LHCN-M2 (cell line): ENCODE results near the gene CHST13. TPM values are rescaled to one million over a fixed set of nuclear protein-coding genes. Genes with fewer than 3 reads are reported as not detected.

Experiments
- DNase-seq: peaks from one replicate; pipeline ENCODE4 v3.0.0-alpha.2; 2012; ENCODE audit warnings: low read depth
- total RNA-seq: library from RNA; depleted of rRNA; stranded (reverse); fragments of >200 nt; gene quantifications from 2 replicates; pipeline ENCODE4 v1.2.3, GENCODE V29; 2014

The CHST13 gene
- total RNA-seq, 1 experiment from 2014 or later: not detected

- DNase-seq: no peak
Observed at GRCh38 chr3:126487151-126487771, 36.7 kb upstream of the CHST13 start.

DNA sequence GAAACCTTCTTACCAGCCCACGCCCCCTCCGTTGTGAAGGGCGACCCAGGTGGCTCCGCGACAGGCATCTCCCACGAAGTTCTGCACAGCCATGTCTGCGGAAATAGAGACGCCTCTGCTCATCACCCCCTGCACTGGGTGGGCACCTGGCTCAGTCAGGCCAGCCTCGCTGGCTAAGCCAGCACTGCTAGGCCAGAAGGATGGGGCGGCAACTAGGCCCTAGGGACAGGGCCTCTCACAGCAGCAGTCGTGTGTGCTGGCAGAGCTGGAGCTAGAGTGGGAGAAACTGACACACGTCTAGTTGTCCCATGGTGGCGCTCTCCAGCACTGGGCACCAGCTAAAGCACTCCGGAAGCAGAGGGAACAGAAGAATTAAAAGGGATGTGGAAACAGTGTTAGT lies 35.8 kb upstream of the CHST13 start:
- no peak for DNase-seq

DNA sequence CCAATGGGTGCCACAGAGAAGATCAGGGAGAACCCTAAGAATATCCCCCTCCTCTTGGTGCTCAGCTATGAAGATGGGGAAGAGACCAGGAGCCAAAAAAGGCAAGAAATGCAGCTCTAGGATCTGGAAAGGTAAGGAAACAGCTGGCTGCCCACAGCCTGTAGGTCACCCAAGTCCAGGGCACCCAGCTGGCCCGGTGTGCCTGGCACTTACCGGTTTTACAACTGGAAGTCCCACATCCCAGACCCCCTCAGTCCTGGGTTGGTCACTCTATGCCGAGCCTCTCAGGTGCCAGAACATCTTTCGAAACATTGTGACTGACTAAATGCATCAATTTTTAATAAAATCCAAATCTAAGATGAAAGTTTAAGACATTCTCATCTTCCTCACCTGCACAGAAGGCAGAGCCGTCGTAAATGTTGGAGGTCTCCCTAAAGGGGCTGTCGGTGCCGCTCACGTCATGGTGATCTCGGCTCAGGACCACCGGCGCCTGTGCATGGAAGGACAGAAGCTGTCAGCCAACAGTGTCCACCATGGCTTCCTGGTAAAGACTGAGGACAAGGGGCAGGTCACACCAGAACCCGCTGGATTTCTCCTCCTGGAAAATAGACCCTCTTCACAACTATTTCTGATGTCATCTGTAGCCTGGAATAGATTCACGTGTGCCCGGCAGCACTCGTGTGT lies 34.9 kb upstream of the CHST13 start:
- no peak for DNase-seq

DNA sequence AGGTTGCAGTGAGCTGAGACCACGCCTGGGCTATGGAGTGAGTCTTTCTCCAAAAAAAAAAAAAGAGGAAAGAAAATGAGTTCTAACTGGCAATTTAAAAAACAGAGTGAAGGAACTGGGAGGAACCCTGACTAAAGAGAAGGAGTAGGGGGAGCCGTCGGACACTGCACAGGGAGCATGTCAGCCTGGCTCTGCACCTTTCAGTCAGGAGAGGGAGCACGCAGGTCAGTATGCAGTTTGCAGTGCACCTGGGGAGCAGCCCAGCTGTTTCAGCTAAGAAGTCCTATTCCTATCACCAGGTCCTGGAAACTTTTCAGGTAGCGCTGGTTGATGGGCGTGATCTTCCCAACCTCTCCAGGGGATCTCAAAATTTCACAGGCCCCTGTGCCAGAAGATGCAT lies 33.3 kb upstream of the CHST13 start:
- no peak for DNase-seq

DNA sequence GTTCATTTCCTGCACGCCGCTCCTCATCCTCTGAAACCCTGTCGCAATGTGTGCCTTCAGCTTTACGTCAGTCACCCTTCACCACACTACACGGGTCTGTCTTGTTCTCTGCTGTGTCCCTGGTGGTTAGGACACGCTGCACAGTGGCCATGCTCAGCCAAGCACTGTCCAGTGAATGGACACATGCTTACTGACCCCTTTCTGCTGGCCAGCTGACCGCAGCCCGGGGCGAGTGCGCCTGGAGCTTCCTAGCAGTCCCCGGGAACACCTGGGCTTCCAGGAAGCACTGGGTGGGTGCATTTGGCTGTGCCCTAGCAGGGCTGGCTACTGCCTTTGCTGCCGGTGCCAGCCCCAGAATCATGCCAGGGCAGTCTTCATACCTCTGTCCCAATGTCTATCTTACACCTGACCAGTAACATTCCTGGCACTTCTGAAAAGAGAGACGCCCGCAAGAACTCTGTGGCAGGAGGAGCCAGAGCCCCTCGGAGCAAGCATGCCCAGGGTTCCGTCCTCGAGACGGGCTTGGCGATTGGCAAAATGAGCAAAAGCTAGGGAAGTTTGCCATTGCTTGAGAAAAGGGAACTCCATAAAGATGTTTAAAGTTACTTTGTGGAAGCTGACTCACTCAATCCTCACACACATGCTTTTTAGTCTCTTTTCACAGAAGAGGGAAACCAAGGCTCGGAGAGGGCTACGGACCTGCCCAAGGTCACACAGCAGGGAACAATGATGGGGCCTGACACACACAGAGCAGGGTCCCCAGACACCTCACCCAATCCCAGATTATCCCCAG lies 32.5 kb upstream of the CHST13 start:
- no peak for DNase-seq

DNA sequence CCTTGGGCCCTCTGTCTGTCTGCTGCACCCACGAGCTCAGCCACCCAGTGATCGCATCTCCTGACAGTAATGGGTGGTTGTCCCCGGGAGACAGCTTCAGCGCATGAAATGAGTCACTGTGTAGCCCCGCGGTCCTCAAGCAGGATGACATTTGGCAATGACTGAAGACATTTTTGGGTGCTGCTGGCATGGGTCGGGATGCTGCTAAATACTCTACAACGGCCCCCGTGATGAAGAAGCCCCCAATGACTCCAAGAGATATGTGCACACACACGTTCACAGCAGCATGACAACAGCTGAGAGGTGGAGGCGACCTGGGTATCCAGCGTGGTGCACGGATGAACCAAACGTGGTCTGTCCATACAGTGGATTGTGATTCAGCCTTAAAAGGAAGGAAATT lies 30.9 kb upstream of the CHST13 start:
- DNase-seq: no peak

DNA sequence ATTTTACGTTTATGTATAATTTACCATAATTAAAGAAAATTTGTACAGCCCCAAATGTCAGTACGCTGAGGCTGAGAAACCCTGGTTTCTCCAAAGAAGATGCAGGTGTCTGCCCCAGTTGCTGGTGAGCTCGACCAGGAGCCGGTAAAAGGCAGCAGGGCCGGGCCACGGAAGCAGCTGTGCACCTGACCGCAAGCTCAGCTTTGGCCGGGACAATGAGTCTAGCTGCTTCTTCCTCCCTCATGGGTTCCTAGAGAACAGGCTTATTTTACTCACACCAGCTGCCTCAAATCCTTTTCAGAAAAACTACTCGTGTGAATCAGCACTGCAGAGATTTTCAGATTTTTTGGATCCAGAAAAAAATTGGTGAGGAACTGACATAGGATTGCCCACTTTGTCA lies 30.2 kb upstream of the CHST13 start:
- DNase-seq: peak; percentile 72

DNA sequence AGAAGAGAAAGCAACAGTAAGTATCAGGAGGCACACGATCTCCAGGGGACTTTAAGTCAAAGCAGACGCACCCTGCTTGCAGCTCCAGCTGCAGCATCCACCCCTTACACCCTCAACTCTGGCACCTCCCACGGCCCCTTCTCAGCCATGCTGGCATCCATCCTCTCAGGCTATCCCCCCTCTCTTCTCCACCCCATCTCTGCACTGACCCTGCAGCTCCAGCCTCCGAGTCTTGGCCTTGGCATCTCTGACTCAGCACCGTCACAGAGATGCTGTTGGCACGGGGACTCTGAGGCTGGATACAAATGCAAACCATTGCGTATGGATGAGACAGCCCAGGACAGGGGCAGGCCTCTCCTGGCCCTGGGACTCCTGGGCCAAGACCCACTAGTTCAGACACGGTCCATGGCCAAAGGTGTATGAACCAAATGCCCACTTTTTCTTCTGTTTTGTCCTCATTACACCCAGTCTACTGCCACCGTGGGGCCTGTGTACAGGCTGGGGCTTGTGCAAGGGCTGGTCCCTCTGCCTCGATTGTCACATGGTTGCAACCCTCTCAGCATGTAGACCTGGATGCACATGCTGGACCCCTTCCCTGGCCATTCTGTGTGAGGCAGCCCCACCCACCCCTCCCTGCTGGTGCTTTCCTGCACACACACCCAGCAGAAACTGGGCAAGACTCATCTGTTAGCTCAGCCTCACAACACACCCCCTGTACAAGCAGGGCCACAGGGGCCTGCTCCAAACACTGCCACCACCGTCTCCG lies 29.6 kb upstream of the CHST13 start:
- DNase-seq: peak; percentile 24

DNA sequence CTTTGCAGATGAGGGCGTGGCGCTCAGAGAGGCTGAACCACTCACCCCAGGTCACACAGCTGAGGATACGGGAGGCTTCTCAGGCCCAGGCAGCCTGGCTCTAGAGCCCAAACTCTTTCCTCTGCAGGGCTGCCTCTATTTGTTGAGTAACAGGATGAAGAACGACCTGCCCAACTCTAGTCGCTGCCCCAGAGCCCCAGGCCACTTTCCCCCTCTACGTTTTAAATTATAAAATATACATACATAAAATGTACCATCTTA lies 29.1 kb upstream of the CHST13 start:
- no peak for DNase-seq

GRCh38 chr3:126495786-126496185 lies 28.2 kb upstream of the CHST13 start:
- no peak for DNase-seq

DNA sequence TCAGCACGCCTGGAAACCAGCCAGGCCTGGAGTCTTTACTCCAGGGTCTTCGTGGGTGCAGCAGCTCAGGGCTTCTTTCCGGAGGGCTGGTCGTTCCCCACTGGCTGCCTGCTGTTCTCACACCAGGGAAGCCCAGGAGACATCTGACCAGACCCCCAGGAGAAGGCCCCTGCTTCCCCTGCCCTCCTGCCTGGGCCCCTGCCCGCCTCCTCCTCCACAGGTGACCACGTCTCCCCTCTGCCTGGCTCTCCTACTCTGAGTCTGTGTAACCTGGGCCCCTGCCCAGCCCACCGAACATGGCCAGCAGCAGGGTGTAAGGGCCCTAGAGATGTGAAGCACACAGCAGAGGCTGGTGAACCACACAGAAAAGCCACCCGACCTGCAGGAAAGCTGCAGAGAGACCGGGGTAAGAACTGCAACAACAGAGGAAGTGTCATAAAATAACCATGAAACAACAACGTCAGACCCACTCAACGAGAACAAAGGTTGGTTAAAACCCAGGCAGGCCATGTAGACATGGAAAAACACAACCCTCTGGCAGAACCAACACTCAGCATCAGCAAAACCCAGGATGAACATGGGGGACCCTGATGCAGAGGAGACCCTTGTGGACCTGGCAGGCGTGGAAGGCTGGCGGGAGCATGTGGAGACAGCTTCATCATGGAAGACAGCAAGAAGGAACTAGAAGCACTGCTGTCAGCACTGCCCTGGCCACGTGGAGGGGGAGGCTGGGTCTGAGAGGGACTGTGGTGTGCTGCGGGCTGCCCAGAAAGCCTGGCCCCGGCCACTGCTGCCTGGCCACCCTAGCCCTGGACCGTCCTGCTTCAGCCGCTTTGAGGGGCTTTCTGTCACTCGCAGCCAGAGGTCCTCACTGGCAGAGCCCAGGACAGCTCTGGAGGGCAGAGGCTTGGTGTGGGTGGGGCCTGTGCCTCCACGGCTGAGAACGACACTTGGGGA lies 26.8 kb upstream of the CHST13 start:
- no peak for DNase-seq

DNA sequence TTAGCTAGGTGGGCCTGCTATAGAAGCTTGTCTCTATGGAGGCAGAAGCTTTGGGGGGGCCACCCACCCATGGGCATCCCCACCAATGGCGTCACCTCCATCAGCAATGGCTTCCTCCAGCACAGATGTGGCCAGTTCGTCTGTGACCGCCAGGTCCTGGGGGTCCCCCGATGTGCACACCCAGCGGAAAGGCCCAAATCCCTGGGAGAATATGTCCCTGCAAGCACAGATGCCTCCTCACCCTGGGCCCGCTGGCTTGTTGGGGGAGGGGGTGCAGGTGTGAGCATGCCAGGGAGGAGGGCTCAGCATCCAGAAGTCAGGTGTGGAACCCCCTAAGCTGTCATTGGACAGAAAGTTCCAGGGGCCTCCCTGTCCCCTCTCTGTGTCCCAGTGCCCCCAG lies 26.0 kb upstream of the CHST13 start:
- DNase-seq: no peak

- DNase-seq: no peak
Observed at GRCh38 chr3:126498461-126498860, 25.5 kb upstream of the CHST13 start.

- DNase-seq: no peak
Observed at GRCh38 chr3:126498929-126499328, 25.0 kb upstream of the CHST13 start.

GRCh38 chr3:126499401-126499800 lies 24.6 kb upstream of the CHST13 start:
- no peak for DNase-seq

- no peak for DNase-seq
Observed at GRCh38 chr3:126500016-126500415, 23.9 kb upstream of the CHST13 start.

GRCh38 chr3:126501054-126501453 lies 22.9 kb upstream of the CHST13 start:
- no peak for DNase-seq

DNA sequence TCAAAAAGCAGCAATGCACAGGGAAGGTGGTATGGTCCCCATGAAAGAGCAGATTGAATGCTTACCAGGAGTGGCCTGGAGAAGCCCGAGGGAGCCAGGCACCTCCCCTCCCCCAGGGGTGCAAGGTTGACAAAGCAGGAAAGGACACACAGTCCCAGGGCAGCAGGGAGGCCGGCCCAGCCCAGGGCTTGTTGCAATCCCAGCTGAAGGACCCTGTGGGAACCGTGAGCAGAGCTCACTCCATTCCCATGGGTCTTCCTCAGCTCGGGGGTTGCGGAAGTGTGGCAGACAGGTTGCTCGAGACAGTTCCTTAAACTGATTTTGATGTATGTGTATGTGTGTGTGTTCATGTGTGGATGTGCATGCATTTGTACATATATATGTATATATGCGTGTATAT lies 22.2 kb upstream of the CHST13 start:
- no peak for DNase-seq

- no peak for DNase-seq
Observed at GRCh38 chr3:126502656-126503055, 21.3 kb upstream of the CHST13 start.

- DNase-seq: no peak
Observed at GRCh38 chr3:126503701-126504100, 20.3 kb upstream of the CHST13 start.

GRCh38 chr3:126507886-126508285 lies 16.1 kb upstream of the CHST13 start:
- no peak for DNase-seq
